KOPT-K1 (cell line): Measurements from ENCODE around the gene XPNPEP3.

ENCODE experiments used
- H3K27ac ChIP-seq: fragments of 200-600 bp; sonication (generic); 2 replicates; pipeline ENCODE4 v1.5.1; 2016; ENCODE audit warnings: antibody characterized with exemption, mild to moderate bottlenecking, low read depth, low read length; ENCODE audit not compliant: poor library complexity, severe bottlenecking
- H3K36me3 ChIP-seq: fragments of 200-600 bp; sonication (generic); 2 replicates; pipeline ENCODE4 v1.5.1; 2017; ENCODE audit warnings: antibody characterized with exemption, mild to moderate bottlenecking, low read length, moderate library complexity; ENCODE audit not compliant: insufficient read depth
- H3K9me3 ChIP-seq: fragments of 200-600 bp; sonication (generic); 2 replicates; pipeline ENCODE4 v1.5.1; 2017; ENCODE audit warnings: antibody characterized with exemption, low read length, mild to moderate bottlenecking; ENCODE audit not compliant: insufficient read depth, poor library complexity, severe bottlenecking

Gene XPNPEP3

GRCh38 chr22:40979198-40979597 lies 122.2 kb downstream of the XPNPEP3 start:
- Histone ChIP-seq H3K9me3 (no peaks in the 10 kb centered on the region), H3K36me3 (no peaks in the 10 kb centered on the region), H3K27ac (no peak overlapping the region)

- H3K9me3 ChIP-seq = no peaks in the 10 kb centered on the region
- no peaks in the 10 kb centered on the region for H3K36me3 ChIP-seq
- no peak overlapping the region for H3K27ac ChIP-seq
Measured at GRCh38 chr22:40979871-40980270, 122.9 kb downstream of the XPNPEP3 start.
